Esophagus (tissue), 2 donors: ENCODE results near the gene SIPA1. TPM values are rescaled to one million over a fixed set of nuclear protein-coding genes. Genes with fewer than 3 reads are reported as not detected.
A peak's percentile ranks its signal among the peaks of the same experiment; 100 is the strongest.

Experiments used
- H3K27ac ChIP-seq, 2 donors: one replicate each; pipeline ENCODE4 v1.5.1; 2013; ENCODE audit warnings: low read depth in 2 of 2, mild to moderate bottlenecking in 2 of 2, inconsistent platforms in 1 of 2, low read length in 1 of 2, moderate library complexity in 1 of 2
- H3K27me3 ChIP-seq, 2 donors: one replicate each; pipeline ENCODE4 v1.6.1; 2013; ENCODE audit warnings: low read length in 2 of 2, control low read depth in 1 of 2, mild to moderate bottlenecking in 1 of 2; ENCODE audit not compliant: insufficient read depth in 2 of 2, control insufficient read depth in 1 of 2
- H3K36me3 ChIP-seq, 2 donors: one replicate each; pipeline ENCODE4 v1.6.1; 2013; ENCODE audit warnings: low read length in 1 of 2; ENCODE audit not compliant: control insufficient read depth in 2 of 2, insufficient read depth in 2 of 2
- H3K4me1 ChIP-seq, 2 donors: one replicate each; pipeline ENCODE4 v1.6.1; 2013; ENCODE audit warnings: low read length in 1 of 2; ENCODE audit not compliant: control insufficient read depth in 2 of 2, insufficient read depth in 2 of 2
- H3K4me3 ChIP-seq, 2 donors: one replicate each; pipeline ENCODE4 v1.5.1; 2013; ENCODE audit warnings: low read length in 2 of 2, mild to moderate bottlenecking in 2 of 2, low read depth in 1 of 2, moderate library complexity in 1 of 2
- H3K9me3 ChIP-seq, 2 donors: one replicate each; pipeline ENCODE4 v1.6.1; 2013; ENCODE audit warnings: mild to moderate bottlenecking in 2 of 2, low read depth in 1 of 2, low read length in 1 of 2, moderate library complexity in 1 of 2; ENCODE audit not compliant: control insufficient read depth in 2 of 2, insufficient read depth in 1 of 2
- WGBS, 2 donors: extraction: QIAGEN DNeasy Blood & Tissue Kit; methylation state at CpG; one replicate each; pipeline ENCODE4 v1.1.7; 2013; 5-methylcytosine and 5-hydroxymethylcytosine counted together
- polyA plus RNA-seq, 2 donors: library from polyadenylated mRNA; stranded (reverse); fragments of 200-250 nt; gene quantifications; one replicate each; pipeline ENCODE4 v1.2.3, GENCODE V29; 2013
- donor health status: healthy with polysubstance abuse.
- donor health status: Bipolar disorder and iron deficiency.

The SIPA1 gene
- polyA plus RNA-seq, 2 donors, result 22.8 to 32.5 TPM

GRCh38 chr11:65692367-65692766 lies 54.5 kb downstream of the SIPA1 start:
- 55 to 64% methylated on average over 11 of the region's 11 CpGs for WGBS, 2 donors
- H3K9me3 ChIP-seq, result no peaks in the 10 kb centered on the region
- H3K4me1 ChIP-seq, result peaks cover 0 to 4% of the 10 kb centered on the region in 2 donors
- no peak overlapping the region for H3K4me3 ChIP-seq
- peak overlapping the region in 1 of 2 donors; percentile 47 for H3K27ac ChIP-seq
- no peaks in the 10 kb centered on the region for H3K27me3 ChIP-seq
- H3K36me3 ChIP-seq, result no peaks in the 10 kb centered on the region

GRCh38 chr11:65695459-65696241 lies 57.7 kb downstream of the SIPA1 start:
- no peaks in the 10 kb centered on the region for H3K27me3 ChIP-seq
- H3K4me3 ChIP-seq, result no peak overlapping the region
- no peaks in the 10 kb centered on the region for H3K9me3 ChIP-seq
- H3K36me3 ChIP-seq, result no peaks in the 10 kb centered on the region
- 61 to 63% methylated on average over 12 of the region's 12 CpGs for WGBS, 2 donors
- peaks cover 0 to 6% of the 10 kb centered on the region in 2 donors for H3K4me1 ChIP-seq
- peak overlapping the region; percentile 15 to 16 for H3K27ac ChIP-seq

DNA sequence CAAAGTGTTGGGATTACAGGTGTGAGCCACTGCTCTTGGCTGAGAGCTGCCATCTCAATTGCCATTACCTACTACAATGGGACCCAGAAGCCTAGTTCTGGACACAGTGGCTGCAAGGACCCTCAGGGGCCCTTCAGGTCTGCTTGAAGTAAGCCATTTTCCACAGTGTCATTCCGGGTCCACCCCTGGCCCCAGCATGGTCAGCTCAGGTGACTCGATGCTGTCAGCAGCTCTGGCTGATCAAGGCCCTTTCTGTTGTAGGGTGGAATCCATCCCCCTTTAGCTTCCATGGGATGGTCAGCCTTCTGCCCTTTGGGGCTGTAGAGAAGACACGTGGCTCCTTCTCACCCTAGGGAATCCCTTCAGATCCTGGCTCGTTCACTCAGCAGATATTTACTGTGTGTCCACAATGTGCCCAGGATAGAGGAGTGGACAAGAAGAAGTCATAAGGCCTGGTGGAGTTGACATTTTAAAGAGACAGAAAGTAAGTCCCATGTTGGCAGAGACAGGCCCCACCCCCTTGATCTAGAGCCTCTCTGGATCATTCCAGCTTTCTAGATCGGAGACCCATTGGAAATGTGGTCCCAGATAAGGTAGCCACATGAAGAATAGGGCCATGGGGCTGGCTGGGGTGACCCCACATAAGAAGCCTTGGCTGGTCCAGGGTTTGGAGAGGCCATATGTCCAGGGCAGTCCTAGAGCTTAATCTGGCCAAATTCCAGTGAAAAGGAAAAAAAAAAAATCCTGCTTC lies 59.1 kb downstream of the SIPA1 start:
- WGBS, 2 donors, result 86 to 87% methylated on average over 5 of the region's 5 CpGs
- H3K27ac ChIP-seq, result no peak overlapping the region
- no peak overlapping the region for H3K4me3 ChIP-seq
- no peaks in the 10 kb centered on the region for H3K9me3 ChIP-seq
- H3K4me1 ChIP-seq, result peaks cover 0 to 6% of the 10 kb centered on the region in 2 donors
- H3K27me3 ChIP-seq, result no peaks in the 10 kb centered on the region
- H3K36me3 ChIP-seq, result no peaks in the 10 kb centered on the region

DNA sequence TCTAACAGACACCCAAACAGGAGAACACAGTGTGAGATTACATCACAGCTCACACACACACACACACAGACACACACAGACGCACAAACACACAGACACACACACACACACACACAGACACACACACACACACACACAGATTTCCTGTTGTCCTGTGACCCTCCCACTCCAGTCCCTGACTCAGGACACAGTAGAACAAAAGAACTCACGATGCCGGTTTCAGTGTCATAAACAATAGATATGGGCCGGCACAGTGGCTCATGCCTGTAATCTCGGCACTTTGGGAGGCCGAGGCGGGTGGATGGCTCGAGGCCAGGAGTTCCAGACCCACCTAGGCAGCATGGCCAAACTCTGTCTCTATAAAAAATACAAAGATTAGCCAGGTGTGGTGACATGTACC lies 60.3 kb downstream of the SIPA1 start:
- Histone ChIP-seq H3K27me3 (no peaks in the 10 kb centered on the region), H3K9me3 (no peaks in the 10 kb centered on the region), H3K4me3 (no peak overlapping the region), H3K36me3 (no peaks in the 10 kb centered on the region), H3K27ac (peak overlapping the region in 1 of 2 donors; percentile 37), H3K4me1 (peaks cover 0 to 6% of the 10 kb centered on the region in 2 donors)
- WGBS, 2 donors, result 47 to 49% methylated on average over 8 of the region's 8 CpGs

- H3K27me3 ChIP-seq, result no peaks in the 10 kb centered on the region
- WGBS, 2 donors, result 81 to 83% methylated on average over 7 of the region's 7 CpGs
- no peaks in the 10 kb centered on the region for H3K9me3 ChIP-seq
- no peak overlapping the region for H3K4me3 ChIP-seq
- no peak overlapping the region for H3K27ac ChIP-seq
- no peaks in the 10 kb centered on the region for H3K36me3 ChIP-seq
- peaks cover 0 to 3% of the 10 kb centered on the region in 2 donors for H3K4me1 ChIP-seq
Observed at GRCh38 chr11:65699306-65699705, 61.4 kb downstream of the SIPA1 start.

DNA sequence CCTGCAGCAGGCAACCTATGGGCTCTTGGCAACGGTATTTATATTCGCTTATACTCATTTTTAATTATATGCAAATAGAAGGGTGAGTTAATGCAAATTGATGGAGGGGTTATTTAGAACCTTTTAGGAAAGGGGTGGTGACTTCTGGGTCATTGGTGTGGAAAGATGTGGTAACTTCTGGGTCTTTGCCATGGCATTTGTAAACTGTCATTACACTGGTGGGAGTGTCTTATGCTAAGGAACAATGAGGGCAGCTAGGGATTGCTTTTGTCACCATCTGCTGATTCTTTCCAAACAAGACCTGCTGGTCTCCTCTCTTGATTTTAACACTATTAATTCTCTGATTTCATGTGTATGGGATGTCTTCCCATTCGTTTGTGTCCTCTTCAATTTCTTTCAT lies 62.5 kb downstream of the SIPA1 start:
- H3K9me3 ChIP-seq, result no peaks in the 10 kb centered on the region
- H3K36me3 ChIP-seq, result no peaks in the 10 kb centered on the region
- peaks cover 0 to 2% of the 10 kb centered on the region in 2 donors for H3K4me1 ChIP-seq
- H3K4me3 ChIP-seq, result no peak overlapping the region
- H3K27me3 ChIP-seq, result no peaks in the 10 kb centered on the region
- WGBS, 2 donors, result 76 to 77% methylated on average over 3 of the region's 3 CpGs
- no peak overlapping the region for H3K27ac ChIP-seq

Other genes starting within 250 kb of the SIPA1 start
- gene NEAT1, start 215.3 kb upstream of the SIPA1 start, polyA plus RNA-seq, result 1,000 to 10,000 TPM in 1 of 2 donors, 100 to 1,000 TPM in 1; 536 to 1,203 TPM
- gene MALAT1, start 139.1 kb upstream of the SIPA1 start, polyA plus RNA-seq, result 1,000 to 10,000 TPM in 1 of 2 donors, 10 to 100 TPM in 1; 94.9 to 1,950 TPM
- 10 to 100 TPM; 41.8 to 52.4 TPM for gene SCYL1, start 113.0 kb upstream of the SIPA1 start, polyA plus RNA-seq
- gene LTBP3, start 79.7 kb upstream of the SIPA1 start, polyA plus RNA-seq, result 10 to 100 TPM; 32.8 to 36.4 TPM
- 10 to 100 TPM; 38.9 to 52.1 TPM for gene ZNRD2, start 67.6 kb upstream of the SIPA1 start, polyA plus RNA-seq
- gene FAM89B, start 65.6 kb upstream of the SIPA1 start, polyA plus RNA-seq, result 10 to 100 TPM; 27.9 to 36.5 TPM
- 10 to 100 TPM; 54.4 to 61.6 TPM for gene EHBP1L1, start 62.0 kb upstream of the SIPA1 start, polyA plus RNA-seq
- 10 to 100 TPM; 18.4 to 19.8 TPM for gene KCNK7, start 42.3 kb upstream of the SIPA1 start, polyA plus RNA-seq
- gene MAP3K11, start 23.9 kb upstream of the SIPA1 start, polyA plus RNA-seq, result 10 to 100 TPM; 25.7 to 35.2 TPM
- 10 to 100 TPM; 15.0 to 16.1 TPM for gene PCNX3, start 22.3 kb upstream of the SIPA1 start, polyA plus RNA-seq
- gene RELA, start 24.8 kb downstream of the SIPA1 start, polyA plus RNA-seq, result 10 to 100 TPM; 39.6 to 40.0 TPM
- 10 to 100 TPM; 55.6 to 60.3 TPM for gene KAT5, start 74.2 kb downstream of the SIPA1 start, polyA plus RNA-seq
- 10 to 100 TPM; 26.3 to 41.8 TPM for gene RNASEH2C, start 82.7 kb downstream of the SIPA1 start, polyA plus RNA-seq
- gene AP5B1, start 142.9 kb downstream of the SIPA1 start, polyA plus RNA-seq, result 10 to 100 TPM; 10.1 to 10.9 TPM
- 10 to 100 TPM; 38.2 to 49.9 TPM for gene OVOL1, start 149.0 kb downstream of the SIPA1 start, polyA plus RNA-seq
- under 1 TPM; 0.15 to 0.47 TPM for gene SNX32, start 195.9 kb downstream of the SIPA1 start, polyA plus RNA-seq
- 100 to 1,000 TPM; 361 to 694 TPM for gene CFL1, start 220.1 kb downstream of the SIPA1 start, polyA plus RNA-seq
- 10 to 100 TPM; 32.1 to 48.0 TPM for gene MUS81, start 222.3 kb downstream of the SIPA1 start, polyA plus RNA-seq
- gene EFEMP2, start 234.7 kb downstream of the SIPA1 start, polyA plus RNA-seq, result 10 to 100 TPM in 1 of 2 donors, 1 to 10 TPM in 1; 9.2 to 13.1 TPM
- gene CTSW, start 241.7 kb downstream of the SIPA1 start, polyA plus RNA-seq, result 1 to 10 TPM; 1.3 to 1.7 TPM